Measurements from ENCODE around the gene DLK1. TPM values are rescaled to one million over a fixed set of nuclear protein-coding genes. Genes with fewer than 3 reads are reported as not detected.
A peak's percentile ranks its signal among the peaks of the same experiment; 100 is the strongest.

DLK1 gene
- total RNA-seq (ENCODE audit: insufficient read depth, low replicate concordance), result 592 TPM

DNA sequence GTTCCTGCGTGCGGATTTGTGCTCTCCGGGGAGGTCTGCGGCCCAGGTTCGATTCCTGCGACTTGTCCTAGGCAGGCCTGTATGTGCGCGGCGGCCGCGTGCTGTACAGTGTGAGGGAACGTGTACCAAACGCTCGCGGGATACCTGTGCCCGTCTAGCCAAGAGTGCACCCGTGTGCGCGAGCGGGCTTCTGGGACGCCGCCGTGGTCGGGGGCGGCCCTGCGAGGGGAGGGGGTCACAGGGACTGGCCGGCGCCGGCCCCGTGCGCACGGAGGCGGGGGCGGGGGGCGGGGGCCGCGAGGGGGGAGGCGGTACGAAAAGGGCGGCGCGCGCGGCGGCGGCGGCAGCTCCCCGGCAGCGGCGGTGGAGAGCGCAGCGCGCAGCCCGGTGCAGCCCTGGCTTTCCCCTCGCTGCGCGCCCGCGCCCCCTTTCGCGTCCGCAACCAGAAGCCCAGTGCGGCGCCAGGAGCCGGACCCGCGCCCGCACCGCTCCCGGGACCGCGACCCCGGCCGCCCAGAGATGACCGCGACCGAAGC, at the start of gene DLK1:
TSS of gene DLK1 (plus strand) at position 343 of the 536 bp plus-strand sequence. CDS start at position 520, 177 bp downstream.
- no peak for DNase-seq (ENCODE audit: low spot score)

DNA sequence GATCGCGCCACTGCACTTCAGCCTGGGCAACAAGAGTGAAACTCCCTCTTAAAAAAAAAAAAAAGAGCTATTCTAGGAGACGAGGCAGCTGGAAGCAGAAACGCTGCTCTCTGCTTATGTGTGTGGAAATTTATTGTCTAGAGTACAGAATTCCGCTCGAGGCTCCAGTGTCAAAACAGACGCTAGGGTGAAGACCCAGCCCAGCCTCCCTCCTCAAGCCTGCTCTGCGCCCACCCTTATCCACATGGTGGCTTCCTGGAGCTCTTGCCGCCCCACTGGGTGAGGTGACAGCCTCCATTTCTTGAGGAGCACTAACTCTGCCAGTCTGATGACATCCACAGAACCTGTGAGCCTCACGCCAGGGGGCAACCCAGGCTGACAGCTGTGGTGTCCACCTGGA, 49.5 kb upstream of the DLK1 start:
- peak; percentile 89 for DNase-seq (ENCODE audit: low spot score)

DNA sequence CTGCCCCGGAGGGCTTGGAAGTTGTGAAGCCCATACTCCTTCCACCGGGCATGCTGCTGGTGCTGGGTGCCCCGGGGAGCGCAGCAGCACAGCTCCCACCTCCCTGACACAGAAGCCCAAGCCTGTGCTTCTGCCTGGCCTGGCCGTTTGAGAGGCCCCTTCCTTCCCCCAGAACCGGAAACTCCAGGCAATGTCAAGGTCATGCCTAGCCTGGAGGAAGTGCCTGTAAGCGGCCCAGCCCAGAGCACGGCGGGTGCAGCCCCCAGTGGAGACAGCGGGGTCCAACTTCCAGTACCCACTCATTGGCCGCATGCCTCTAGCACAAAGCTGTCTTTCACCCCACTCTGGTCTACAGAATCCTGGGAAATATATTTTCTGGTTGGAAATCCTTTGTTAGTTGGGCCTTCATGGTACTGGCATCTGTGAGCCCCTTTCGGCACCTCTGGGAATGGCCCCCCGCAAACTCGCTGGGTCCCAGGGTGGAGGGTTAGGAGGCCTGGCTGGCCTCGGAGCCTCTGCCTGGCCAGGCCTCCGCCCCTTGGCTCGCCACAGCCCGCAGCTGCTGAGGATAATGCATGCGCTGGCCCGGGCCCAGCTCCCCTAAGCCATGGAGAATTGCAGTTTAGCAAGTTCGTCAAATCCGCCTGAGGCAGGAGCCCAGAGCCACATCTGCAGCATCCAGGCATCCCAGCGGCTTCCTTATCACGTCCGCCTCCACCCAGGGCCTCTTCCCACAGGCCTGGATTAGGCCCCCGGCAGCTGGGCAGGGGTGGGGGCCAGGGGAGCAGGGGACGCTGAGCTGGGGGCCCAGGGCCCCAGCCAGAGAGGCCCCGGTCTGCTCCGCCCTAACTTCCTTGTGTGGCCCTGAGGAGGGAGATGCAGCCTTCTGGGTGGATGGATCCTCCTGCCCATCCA, 48.9 kb upstream of the DLK1 start:
- DNase-seq (ENCODE audit: low spot score), result peak; percentile 99

DNA sequence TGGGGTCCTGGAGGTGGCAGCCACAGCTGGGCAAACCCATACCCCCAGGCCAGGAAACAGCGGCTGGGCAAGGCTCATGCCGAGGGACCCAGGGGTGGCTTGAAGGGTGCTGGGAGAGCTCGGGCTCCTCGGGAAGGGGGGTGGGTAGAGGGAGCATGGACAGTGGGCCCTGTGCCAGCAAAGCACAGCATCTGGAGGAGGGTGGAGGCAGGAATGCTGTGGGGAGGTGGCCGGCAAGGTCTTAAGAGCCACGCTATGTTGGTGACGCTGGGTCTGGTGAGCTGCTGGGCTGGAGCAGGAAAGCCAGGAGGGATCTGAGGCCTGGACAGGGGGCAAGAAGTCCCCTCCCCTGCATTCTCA, 48.2 kb upstream of the DLK1 start:
- peak; percentile 97 for DNase-seq (ENCODE audit: low spot score)

DNA sequence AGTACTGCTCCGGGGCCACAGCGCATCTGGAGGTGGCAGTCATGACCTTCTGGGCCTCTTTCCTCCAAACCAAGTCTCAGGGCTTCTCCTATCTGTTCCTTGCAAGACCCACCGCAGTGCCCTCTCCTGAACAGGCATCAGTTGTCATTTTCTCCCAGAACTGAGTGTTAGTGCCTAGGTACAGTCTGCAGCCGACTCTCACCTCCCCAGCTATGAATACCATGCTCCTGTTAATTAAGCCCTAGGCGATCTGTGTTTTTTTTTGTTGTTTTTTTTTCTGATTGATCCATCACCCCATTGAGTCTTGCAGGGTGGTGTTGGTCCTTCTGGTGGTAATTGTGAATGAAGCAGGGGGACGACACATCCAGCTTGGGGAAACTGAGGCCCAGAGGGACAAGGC, 47.5 kb upstream of the DLK1 start:
- DNase-seq (ENCODE audit: low spot score), result no peak

DNA sequence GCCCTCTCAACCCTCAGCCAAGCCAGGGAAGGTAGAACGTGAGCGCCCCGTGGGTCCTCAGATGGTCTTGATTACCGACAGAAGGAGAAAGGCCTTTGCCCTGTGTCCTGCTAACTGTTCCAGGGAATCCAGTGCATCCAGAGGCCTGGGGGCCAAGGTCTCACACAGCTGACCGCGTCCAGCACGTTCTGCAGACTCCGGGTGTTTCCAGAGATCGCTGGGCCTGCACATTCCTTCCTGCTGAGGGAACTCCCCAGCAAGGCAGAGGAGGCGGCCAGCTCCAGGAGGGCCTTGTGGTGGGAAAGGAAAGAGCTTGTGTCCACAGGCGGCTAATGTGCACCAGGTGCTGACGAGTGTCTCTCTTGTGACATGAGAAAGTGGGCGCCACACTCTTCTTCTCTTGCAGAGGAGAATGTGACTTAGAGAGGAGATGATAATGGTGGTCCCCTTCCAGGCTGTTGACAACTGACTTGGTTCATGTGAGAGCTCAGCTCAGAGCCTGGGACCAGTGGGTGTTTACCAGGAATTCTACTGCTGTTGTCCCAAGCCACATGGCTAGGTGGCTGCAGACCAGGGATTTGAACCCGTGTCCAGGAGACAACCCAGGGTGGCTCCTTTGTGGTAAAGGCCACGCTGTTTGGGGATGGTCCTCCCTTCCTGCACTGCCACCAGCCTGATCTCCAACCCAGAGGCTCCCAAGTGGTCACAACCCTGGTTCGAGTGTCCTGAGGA, 46.8 kb upstream of the DLK1 start:
- DNase-seq (ENCODE audit: low spot score), result peak; percentile 98

DNA sequence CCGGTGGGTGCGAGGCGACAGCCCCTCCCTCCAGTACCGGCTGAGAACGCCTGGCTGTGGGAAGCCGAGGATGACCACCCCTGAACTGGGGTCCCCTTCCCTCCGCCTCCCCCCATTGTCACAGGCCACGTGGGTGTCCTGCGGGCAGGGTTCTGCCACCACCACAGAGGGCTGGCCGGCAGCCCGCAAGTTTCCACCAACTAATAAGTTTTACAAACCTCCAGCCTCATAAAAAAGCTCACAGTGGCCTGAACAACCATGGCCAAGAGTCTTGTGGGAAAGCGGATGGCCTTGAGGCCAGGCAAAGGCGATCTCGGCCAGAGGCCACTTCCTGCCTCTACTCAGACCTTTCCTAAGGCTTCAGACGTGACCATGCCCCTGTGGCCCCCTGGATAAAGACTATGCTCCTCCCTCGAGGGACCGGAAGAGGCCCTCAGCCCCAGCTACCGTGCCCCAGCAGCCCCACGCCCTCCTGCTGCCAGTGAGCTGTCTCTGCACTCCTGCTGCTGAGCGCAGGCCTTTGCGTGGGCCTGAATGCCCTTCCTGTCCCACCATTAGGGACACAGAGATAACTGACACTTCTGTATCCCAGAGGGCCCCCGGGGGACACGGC, 46.1 kb upstream of the DLK1 start:
- DNase-seq (ENCODE audit: low spot score), result peak; percentile 91

DNA sequence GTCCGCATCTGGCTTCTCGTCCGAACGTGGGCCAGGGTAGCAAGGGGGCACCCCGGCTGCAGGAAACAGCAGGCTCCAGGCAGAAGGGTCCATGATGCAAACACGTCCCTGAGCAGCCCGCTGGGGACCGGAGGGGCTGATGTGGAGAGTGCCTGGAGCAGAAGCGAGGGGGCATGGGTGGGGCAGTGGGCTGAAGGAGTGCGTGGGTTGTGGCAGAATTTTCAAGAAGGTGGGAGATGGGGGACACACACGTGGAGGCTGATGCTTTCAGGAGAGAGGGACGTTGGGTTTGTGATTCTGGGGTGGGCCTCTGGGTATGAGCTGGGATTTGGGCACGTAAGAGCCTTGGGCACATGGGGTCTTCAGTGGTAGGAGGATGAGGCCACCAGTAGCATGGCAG, 45.6 kb upstream of the DLK1 start:
- no peak for DNase-seq (ENCODE audit: low spot score)

DNA sequence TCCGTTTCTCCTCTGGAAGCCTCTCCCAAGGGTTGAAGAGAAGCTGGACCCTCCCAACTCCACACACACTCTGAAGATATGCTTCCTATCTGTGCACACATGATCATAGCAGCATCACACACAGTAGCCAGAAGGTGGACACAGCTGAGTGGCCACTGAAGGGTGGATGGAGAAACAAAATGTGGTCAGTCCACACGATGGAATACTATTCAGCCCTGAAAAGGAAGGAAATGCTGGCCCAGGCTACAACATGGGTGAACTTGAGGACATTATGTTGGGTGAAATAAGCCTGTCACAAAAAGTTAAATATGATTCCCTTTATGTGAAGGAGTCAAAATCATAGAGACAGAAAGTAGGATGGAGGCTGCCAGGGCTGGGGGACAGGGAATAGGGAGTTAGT, 43.9 kb upstream of the DLK1 start:
- no peak for DNase-seq (ENCODE audit: low spot score)

DNA sequence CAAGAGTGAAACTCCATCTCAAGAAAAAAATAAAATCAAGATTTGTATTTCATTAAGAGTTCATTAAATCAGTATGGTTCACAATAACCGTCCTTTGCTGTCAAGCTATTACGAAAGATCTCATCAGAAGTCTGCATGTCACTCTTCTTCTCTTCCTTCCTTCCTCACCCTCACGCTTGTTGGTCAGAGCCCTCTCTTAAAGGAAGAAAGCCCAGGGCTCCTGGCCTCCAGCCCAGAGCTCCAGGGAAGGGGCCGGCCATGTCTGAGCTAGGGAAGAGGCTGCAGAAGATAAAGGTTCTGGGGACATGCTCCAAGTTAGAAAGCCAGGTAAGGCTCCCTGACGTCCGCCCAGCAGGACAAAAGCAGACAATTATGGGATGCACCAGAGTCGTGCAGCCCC, 43.1 kb upstream of the DLK1 start:
- peak; percentile 81 for DNase-seq (ENCODE audit: low spot score)

DNA sequence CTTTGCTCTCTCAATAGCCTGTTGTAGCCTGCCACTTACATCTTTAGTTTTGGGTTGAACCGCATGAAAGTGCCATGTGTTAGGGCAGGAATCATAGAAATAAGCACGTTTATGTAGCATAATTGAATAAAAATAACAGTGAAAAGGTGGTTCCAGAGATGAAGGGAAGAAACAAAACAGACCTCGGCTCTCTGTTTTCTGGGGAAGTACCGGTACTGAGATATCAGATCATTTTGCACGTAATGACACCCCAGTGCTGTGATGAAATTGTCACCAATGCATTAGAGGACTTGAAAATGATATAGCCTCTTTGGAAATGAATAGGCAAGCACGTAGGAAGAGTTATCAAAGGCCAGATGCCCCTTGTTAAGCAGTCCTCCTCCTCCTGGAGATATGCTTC, 42.5 kb upstream of the DLK1 start:
- DNase-seq (ENCODE audit: low spot score), result no peak

DNA sequence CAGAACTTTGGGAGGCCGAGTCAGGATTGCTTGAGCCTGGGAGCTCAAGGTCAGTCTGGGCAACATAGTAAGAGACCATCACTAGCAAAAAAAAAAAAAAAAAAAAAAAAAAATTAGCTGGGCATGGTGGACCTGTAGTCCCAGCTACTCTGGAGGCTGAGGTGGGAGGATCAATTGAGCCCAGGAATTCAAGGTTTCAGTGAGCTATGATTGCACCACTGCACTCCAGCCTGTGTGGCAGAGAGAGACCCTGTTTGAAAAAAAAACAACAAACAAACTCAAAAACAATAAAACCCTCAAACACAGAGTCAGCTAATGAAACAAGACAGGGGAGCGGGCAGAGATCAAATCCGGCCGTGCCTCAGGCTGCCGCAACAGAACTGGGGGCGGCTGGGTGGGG, 41.7 kb upstream of the DLK1 start:
- DNase-seq (ENCODE audit: low spot score), result no peak

DNA sequence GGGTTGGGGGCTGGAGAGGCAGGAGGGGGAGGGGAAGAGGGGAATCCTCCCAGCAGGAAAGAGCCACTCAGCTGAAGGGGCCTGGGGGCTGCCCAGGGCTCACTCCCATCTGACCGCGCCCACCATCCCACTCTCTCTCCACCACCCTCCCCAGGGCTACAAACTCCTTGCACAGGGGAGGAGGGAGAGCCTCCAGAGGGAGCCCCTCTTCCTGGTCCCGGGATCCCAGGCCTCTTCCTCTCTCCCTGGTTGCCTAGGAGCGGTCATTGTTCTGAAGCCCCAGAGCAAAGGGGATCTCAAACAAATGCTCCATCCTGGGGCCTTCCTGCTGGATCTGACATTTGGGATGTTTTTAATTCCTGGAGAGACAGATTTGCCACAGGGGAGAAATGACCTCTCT, 39.8 kb upstream of the DLK1 start:
- no peak for DNase-seq (ENCODE audit: low spot score)

DNA sequence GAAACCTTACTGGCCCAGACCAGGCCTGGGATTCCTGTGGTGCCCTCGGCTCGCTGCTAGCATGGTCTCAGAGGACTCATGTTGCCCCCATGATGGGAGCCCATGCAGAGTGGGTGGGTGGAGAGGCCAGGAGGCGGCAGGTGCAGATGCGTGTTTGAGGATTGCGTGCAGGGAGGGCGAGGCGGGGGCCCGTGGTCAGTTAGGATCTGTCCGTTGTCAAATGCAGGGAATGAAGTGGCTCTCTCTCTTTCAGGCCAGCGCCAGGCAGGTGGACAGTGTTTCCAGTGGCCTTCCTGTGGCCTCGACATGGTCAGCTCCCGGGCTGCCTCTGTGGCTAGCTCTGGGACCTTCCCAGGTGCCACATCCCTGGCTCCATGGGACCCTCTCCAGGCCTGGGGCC, 39.3 kb upstream of the DLK1 start:
- no peak for DNase-seq (ENCODE audit: low spot score)

DNA sequence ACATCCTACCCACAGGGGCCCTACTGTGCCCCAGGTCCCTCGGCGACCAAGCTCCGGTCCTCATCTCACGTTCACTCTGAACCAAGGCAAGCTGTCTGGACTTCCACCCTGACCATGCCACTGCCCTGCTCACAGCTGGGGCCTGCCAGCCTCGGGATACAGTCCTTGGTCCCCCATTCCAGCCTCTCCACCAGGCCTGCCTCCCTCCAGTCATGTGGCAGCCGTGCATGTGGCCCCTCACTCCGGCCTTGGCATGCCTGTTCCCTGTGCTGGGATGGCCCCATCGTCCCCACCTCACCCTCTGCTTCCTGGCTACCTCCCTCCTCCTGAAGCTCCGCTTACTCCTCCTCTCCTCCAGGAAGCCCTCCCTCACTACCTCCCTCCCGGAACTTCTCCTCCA, 38.6 kb upstream of the DLK1 start:
- no peak for DNase-seq (ENCODE audit: low spot score)

DNA sequence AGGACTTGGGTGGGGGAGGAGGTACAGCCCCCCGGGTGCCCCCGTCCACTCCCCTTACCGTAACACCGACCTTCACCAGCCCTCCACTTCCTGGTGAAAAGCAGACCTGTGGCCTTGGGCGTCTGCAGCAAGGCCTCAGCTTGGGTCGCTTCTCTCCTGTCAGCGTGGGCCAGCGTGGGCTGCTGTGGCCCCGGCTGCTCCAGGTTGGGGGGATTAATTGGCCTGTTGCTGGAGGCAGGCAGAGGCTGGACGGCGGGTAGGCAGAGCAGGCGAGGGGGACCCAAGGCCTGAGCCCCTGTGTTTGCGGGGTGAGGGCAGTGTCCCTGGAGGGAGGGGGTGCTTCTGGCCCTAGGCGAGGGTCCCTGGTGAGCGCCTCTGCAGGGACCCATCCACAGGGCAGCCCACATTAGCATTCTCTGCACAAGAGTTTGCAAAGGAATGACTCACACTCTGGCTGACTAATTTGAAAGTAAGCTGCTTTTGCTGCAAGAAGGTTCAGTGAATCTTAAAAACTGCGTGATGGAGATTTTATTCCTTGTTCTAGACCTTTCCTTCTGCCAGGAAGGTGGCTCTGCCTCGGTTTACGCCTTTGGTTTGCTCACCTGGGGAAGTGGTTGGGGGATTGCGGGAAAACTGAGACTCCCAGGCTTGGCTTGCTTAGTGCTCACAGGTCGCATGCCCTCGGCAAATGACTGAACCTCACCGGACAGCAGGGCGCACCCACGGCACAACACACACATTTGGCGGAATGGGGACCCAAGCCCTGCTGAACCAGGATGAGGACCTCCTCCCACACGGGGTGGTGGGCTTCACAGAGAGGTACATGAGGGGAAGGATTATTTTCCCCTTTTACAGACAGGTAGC, 37.9 kb upstream of the DLK1 start:
- peak; percentile 83 for DNase-seq (ENCODE audit: low spot score)

DNA sequence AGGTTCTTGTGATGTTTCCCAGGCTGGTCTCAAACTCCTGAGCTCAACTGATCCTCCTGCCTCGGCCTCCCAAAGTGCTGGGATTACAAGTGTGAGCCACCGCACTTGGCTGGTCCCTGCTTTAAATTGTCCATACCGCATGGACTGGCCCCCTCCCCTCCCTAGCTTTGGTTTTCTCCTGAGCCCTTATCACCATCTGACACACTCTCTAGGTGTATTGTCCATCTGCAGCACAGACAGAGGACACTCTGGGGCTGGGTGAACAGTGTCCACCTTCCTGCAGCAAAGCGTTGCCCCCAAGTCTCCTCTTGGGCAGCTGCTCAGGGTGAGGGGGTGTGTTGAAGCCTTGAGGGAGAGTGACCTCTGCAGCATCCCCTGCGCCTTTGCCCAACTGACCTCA, 36.0 kb upstream of the DLK1 start:
- no peak for DNase-seq (ENCODE audit: low spot score)

DNA sequence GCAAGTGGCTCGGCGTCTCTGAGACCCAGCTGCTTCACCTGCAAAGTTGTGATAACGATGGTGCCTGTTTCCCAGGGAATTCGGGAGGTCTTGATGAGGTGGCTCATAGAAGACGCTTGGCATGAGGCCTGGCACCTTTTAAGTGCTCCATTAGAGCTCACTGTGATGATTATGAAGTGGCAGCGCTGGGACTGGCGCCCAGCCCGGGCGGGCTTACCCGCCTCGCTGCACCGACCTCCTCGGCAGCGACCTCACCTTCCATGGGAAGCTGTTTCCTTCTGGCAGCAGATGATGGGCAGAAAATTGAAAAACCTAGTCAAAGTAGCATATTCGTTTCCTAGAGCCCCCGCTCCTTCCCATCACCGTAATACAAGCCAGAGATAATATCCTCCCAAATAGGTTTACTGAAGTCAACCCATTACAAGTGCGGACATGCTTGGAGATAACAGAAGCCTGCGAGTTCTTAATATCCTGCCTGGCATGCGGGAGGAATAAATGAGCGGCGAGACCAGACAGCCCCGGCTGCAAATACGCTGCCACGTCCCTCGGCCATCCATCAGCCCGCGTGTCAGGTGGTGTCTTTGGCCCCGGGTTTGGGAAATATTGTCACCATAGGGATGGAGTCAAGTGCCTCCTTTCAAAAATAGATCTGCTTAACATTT, 35.2 kb upstream of the DLK1 start:
- DNase-seq (ENCODE audit: low spot score), result peak; percentile 85

DNA sequence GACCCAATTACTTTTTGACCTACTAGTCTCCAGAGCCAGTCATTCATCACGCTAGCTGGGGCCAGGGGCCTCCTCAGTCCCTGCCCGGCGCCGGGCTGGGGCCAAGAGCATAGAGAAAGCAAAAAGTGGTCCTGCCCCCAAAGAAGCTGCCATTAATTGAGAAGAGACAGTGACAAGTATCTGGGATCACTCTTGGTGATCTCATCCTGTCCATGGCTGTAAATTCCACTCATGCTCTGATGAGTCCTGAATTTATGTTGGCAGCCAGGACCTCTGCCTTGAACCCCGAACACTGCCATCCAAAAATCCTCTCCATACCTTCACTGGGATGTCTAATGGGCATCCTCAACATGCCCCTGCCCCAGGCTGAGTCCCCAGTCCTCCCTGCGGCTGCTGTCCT, 34.4 kb upstream of the DLK1 start:
- DNase-seq (ENCODE audit: low spot score), result peak; percentile 72

DNA sequence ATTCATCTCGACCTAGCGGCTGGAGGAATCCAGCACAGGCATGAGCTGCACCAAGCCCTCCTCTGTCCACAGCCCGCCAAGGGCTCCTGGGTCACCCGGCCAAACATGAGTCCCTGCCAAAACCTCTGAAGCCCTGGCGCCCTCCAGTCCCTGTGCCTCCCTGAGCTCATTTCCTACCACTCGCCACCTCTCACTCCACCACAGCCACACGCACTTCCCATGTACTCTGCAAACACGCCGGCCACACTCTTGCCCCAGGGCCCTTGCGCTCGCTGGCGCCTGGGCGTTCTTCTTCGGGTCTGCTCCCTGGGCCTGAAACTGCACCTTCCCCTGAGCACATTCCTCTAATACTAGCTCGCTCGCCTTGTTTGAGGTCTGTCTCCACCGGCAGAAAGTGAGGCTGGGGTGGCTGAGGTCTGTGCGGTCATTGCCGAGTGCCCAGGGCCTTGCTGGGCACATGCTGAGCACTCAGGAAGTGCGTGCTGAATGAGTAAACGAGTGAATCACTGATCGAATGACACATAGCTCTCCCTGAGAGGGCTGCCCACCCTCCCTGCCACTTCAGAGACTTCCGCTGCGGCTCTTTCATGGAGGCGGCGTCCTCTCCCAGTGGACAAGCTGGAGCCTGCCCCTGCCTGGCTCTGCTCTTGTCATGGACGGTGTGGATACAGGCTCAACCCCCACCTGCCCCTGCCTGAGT, 33.7 kb upstream of the DLK1 start:
- DNase-seq (ENCODE audit: low spot score), result peak; percentile 86

All from umbilical cord (tissue), 2 donors.